ENCODE measurements around the gene LGI4.

DNA sequence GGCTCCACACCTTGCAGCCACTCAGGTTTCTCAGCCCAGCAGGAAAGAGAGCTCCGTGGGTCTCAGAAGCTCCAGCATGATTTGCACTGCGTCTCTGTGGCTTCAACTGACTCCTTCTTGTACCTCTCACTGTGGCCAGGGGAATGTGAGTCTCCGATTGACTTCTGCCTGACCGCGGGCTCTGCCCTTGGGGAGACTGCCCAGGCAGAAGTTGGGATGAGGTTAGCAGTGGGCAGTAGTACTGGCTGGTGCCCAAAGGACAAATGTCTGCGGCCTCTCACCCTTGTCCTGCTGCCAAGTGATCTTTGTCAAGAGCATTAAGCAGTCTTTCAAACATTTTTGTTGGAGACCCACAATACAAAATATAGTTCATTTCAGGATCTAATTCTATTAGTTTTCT lies 53.7 kb downstream of the LGI4 start:
- TF ChIP-seq POLR2A (IDR thresholded peaks at IDR 0.05), result no peak
- TF ChIP-seq CTCF (IDR thresholded peaks at IDR 0.05), result no peak
